Fibroblast of skin of right biceps (primary cell): ENCODE results near the gene AP1S1.
"Not testable (repeated sequence)": the region's sequence is repeated elsewhere in the genome, so short reads cannot be mapped to it uniquely, and the experiment has no call there.

ENCODE experiments used
- DNase-seq: peaks from one replicate; pipeline ENCODE4 v3.0.0-alpha.2; 2013

Gene AP1S1

DNA sequence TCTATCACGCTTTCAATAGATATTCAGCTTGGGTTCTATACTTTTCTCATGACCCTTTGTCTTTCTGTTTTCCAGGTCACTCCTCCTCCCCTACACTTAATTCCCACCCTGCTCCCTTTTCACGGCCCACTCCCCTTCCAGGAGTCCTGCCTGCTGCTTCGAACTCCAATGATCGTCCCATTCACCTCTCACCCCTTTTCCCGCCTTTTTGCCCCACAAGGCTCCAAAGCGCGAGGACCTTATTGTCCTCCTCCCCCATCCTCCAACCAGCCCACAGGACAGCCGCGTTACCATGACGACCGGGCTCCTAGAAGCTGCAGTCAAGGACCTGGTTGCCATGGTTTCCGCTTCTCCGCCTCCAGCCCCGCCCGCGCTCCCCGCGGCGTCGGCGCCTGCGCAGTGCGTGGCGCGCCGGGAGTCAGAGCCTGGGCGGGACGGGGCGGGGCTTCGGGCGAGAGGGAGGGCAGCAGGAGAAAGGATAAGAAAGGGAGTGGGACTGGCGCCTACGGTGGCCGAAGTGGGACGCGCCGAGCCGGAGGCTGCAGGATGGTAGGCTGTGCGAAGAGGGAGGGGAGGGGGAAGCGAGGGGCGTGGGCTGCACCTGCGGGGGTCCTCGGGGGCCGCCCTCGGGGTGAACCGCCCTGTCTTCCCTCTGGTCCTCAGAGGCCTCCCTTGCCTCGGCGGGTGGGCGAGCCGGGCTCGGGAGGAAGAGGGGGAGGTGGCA, at the start of gene AP1S1:
Gene AP1S1 (plus strand): TSS at position 508 of the 724 bp plus-strand sequence. CDS start 39 bp downstream, at position 547.
- peak; percentile 96 for DNase-seq

DNA sequence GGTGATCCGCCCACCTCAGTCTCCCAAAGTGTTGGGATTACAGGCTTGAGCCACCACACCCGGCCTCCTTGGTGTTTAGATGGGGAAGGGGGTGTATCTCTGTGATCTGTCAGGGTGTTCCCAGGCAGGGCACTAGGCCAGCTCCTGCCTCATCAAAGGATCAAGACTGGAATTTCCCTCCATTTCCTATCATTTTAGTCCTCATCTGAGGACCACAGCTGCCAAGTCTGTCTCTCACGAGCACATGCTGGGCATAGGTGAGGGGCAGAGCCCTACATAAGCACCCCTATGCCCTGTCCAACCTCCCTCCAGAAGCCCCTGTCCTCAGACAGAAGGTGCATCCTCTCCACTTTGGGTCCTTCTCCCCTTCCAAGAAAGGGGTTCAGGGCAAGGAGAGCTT, 49.5 kb upstream of the AP1S1 start:
- DNase-seq: peak; percentile 41

DNA sequence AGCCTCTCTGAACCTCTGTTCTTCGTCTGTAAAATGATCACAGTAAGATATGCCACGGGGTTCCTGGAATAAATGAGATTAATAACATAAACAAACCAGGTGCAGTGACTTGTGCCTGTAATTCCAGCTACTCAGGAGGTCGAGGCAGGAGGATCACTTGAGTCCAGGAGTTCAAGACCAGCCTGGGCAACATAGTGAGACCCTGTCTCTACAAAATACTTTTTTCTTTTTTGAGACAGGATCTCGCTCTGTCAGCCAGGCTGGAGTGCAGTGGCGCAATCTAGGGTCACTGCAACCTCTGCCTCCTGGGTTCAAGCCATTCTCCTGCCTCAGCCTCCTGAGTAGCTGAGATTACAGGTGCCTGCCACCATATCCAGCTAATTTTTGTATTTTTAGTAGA, 49.0 kb upstream of the AP1S1 start:
- DNase-seq: not testable (repeated sequence)

DNA sequence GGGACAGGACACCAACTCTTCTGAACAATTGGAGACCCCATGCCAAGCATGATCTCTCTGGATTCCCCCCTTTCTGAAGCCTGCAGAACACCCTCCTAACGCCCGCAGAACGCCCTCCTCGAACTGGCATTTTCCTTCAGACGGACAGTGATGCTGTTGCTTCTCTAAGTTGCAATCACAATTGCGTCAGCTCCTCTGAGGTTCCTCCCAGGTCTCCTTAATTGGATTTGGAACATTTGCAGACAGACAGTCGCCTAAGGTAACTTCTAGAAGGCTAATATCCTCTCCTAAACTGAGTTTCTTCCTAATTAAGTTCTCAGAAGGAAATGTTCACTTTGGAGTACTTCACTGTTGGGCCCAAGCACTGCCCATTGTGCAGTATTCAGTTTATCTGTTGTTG, 47.9 kb upstream of the AP1S1 start:
- no peak for DNase-seq

DNA sequence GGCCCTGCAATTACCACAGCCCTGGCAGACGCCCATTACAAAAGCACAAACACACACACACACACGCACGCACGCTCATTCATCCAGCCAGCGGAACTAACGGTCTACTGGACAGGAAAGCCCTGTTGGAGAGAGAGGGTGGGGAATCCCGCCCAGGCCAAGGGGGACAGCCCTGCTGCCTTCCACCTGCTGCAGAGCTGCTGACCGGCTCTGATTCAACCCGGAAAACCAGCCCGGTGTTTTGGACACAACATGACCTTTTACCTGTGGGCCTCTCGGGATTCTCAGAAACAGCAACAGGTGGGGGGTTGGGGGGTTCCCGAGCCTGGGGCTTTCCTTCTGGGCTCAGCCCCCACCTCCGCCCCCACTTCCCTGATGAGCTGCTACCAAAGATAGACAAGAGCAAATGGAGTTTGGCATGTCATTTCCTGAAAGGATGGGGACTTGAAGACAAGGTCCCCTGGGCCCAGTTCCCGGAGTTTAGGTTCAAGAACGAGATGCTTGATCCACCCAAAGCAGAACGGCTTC, 45.9 kb upstream of the AP1S1 start:
- no peak for DNase-seq

DNA sequence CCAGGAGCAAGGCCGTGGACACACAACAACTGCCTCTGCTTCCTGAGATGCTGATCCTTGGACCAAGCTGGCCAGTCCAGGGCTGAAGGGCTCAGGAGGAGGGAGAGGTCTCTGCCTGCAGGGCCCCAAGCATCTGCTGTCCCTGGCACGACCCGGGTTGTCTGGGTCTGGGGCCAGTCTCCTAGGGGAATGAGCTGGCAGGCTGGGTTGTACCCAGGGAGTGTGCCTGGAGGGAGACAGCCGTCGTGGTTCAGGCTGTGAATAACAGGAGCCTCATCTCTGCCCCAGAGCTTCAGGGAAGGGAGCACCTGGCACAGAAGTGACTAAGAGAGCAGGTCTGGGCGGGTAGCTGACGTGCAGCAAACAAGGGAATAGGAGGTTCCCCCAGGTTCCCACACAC, 45.3 kb upstream of the AP1S1 start:
- DNase-seq: no peak

DNA sequence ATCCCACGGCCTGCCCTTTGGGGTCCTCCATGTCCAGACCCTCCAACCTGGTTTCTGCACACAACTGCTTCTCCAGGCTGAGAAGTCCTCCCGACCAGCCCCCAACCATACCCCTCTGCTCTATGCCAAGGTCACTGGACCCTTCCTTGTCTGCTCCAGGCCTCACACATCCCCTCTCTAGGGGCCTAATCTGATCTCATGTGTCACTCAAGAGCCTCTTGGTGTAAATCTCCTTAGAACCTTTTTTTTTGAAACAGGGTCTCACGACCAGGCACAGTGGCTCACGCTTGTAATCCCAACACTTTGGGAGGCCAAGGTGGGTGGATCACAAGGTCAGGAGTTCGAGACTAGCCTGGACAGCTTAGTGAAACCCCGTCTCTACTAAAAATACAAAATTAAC, 44.9 kb upstream of the AP1S1 start:
- no peak for DNase-seq

DNA sequence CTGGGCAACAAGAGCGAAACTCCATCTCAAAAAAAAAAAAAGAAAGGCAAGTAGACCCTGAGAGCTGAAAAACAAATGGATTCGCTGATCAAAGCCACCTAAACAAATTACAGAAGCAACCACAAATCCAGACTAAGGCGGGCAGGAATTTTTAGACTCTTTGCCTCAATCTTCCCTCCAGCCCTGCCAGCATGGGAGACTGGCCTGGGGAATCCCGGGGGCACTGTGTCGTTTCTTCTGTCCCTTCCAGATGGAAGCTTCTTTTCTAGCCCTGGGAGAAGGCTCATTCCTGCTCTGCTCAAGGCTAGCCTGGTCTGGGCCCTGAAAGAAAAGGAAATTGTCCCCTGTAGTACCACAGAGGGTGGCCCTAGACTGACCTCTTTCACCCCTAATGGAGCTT, 43.0 kb upstream of the AP1S1 start:
- DNase-seq: no peak

DNA sequence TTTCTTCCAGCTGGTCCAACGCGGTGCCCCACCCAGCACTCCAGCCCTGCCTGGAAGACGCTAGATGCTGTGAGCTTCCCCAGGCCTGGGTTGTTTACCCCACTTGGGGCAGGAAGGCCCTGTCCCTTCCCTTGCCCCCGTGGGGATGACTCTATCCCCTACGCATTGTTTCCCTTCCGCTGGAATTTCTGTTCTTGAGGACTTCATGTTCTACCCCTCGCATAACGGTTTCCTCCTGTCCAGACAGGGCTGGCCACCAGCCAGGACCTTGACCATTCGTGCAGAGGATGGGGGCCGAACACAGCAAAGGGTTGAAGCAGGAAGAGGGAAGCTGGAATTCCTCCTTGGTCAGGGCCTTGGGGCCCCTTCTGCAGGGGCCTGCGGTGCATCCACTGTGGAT, 42.0 kb upstream of the AP1S1 start:
- DNase-seq: no peak

DNA sequence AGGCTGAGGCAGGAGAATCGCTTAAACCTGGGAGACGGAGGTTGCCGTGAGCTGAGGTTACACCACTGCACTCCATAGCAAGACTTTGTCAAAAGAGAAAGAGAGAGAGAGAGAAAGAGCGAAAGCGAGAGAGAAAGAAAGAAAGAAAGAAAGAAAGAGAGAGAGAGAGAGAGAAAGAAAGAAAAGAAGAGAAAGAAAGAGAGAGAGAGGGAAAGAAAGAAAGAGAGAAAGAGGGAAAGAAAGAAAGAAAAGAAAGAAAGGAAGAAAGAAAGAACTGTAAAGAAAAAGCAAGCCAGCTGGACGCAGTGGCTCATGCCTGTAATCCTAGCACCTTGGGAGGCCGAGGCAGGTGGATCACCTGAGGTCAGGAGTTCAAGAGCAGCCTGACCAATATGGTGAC, 41.1 kb upstream of the AP1S1 start:
- DNase-seq: not testable (repeated sequence)

DNA sequence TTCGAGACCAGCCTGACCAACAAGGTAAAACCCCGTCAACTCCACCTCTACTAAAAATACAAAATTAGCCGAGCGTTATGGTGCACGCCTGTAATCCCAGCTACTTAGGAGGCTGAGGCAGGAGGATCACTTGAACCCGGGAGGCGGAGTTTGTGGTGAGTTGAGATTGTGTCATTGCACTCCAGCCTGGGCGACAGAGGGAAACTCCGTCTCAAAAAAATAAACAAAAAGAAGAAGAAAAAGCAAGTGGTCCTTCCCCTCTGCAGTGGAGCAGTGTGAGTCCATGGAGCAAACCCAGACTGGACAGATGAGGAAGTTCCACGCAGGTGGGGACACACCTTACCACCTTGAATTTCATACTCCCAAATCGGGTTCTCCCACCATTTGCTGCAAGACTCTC, 40.4 kb upstream of the AP1S1 start:
- DNase-seq: no peak

DNA sequence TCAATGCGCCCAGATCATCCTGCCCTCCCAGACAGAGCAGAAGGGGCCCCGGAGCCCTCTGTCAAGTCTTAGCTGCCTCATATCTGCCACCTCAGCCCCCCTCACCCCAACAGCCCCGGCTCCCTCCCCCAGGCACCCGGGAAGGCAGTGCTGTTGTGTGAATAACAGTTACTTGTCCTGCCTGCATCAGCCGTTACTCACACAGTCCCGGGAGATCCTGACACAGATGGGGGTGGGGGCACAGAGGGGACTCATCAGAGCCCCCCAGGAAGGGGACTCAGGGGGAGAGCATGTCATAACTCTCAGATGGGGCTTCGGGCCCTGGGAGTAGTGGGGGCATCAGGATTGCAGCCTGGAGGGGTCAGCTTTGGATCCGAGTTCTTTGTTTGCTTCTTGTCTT, 39.8 kb upstream of the AP1S1 start:
- DNase-seq: peak; percentile 84

DNA sequence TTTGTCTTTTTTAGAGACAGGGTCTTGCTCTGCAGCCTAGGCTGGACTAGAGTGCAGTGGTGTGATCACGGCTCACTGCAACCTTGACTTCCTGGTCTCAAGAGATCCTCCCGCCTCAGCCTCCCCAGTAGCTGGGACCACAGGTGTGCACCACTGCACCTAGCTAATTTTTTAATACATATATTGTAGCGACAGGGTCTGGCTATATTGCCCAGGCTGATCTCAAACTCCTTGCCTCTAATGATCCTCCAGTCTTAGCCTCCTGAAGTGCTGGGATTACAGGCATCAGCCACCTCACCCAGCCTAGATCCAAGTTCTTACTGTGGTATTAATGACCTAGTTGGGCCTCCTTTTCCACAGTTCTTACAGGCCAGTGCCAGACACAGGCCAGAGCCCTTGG, 39.1 kb upstream of the AP1S1 start:
- no peak for DNase-seq

DNA sequence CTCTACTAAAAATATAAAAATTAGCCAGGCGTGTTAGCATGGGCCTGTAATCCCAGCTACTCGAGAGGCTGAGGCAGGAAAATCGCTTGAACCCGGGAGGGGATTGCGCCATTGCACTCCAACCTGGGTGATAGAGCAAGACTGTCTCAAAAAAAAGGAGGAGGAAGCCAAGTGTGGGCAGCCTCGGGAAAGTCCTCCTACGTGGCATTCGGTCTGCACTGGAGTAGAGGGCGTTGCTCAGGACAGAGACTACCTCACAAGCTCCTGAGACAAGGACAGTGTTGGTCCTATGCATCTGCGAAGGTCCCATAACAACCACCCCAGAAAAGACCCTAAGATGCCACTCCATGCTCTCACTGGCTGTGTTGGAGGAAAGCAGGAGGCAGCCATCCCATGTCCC, 37.4 kb upstream of the AP1S1 start:
- no peak for DNase-seq

DNA sequence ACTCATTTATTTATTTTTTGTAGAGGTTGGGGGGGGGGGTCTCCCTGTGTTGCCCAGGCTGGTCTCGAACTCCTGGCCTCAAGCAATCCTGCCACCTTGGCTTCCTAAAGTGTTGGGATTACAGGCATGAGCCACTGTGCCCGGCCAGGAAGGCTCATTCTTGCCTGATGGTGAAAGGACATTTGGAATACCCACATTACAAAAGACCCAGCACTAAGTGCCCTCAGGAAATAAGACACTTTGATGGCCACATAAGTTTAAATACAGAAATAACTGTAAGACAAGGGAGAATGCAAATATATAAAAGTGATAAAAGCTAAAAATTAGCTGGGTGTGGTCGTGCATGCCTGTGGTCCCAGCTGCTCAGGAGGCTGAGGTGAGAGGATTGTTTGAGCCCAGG, 35.4 kb upstream of the AP1S1 start:
- no peak for DNase-seq

DNA sequence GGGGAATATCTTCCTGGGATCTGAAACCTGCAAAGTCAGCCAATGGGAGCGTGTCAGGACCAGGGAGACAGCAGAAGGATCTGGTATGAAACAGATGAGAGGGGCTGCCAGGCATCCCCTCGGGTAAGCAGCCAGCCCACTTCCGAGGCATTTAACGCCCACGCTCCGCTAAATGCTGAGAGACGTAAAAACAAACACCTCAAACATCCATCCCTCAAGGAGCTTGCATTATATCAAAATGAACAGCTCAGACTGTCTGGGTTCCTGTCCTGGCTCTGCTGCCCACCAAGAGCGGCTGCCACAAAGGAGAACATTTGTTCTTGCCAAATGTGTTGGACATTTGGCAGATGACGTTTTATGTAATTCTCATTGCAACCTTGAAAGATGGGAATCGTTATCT, 34.4 kb upstream of the AP1S1 start:
- DNase-seq: peak; percentile 67

DNA sequence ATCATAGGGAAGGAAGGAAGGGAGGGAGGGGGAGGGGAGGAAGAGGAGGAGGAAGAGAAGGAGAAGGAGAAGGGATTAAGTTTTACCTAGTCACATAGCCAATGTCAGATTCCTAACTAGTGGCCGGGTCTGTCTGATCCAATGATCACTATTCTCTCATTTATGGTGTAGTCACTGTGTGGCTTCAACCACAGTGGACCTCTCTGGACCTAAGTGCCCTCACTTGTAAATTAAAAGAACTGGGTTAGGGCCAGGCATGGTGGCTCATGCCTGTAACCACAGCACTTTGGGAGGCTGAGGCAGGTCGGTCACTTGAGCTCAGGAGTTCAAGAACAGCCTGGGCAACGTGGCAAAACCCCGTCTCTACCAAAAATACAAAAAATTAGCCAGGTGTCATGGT, 34.0 kb upstream of the AP1S1 start:
- DNase-seq: no peak

DNA sequence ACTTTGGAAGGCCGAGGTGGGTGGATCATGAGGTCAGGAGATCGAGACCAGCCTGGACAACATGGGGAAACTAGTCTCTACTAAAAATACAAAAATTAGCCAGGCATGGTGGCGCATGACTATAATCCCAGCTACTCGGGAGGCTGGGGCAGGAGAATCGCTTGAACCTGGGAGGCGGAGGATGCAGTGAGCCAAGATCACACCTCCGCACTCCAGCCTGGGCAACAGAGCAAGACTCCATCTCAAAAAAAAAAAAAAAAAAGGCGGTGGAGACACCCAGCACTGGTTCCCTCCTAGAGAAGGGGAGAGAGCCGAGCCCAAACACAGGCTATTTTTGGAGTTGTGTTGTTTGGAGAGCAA, 32.7 kb upstream of the AP1S1 start:
- DNase-seq: not testable (repeated sequence)

DNA sequence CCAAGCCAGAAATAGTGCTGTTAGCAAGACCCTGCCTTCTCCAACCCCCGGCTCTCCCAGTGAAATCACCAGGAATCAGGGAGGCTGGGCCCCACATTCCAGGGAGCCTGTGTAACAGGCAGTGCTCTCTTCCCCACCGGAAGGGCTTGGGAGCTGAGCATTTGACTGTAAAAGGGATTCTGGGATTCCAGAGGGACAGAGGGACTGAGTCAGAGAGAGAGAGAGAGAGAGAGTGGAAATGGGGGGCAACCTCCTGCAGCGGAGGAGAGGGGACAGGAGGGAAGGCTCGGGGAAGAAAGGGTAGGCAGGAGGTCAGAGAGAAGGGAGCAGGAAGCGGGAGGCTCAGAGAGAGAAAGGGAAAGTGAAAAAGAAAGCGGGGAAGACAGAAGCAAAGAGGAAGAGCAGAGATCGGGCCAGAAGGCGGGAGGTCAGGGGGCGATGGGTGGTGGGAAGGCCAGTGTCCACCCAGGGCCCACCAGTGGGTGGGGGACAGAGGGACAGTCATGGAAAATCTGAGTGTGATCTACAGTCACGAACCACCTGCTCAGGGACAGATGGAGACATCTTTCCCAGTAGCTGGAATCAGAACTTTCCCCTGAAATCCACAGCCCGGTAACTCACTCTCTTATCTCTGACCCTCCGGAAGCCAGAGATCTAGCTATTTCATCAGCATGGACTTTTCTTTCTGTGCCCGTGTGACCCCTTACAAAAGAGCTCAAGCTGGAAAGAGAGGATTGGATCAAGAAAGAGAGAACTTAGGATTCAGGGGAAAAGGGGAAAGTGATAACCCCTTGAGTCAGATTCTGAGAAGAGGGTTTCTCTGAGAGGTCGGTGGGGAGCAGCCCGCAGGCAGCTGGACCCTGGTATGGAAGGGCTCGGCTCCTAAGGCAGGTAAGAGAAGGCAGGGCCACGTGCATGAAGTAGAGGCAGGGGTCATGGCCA, 32.0 kb upstream of the AP1S1 start:
- DNase-seq: peak; percentile 100

DNA sequence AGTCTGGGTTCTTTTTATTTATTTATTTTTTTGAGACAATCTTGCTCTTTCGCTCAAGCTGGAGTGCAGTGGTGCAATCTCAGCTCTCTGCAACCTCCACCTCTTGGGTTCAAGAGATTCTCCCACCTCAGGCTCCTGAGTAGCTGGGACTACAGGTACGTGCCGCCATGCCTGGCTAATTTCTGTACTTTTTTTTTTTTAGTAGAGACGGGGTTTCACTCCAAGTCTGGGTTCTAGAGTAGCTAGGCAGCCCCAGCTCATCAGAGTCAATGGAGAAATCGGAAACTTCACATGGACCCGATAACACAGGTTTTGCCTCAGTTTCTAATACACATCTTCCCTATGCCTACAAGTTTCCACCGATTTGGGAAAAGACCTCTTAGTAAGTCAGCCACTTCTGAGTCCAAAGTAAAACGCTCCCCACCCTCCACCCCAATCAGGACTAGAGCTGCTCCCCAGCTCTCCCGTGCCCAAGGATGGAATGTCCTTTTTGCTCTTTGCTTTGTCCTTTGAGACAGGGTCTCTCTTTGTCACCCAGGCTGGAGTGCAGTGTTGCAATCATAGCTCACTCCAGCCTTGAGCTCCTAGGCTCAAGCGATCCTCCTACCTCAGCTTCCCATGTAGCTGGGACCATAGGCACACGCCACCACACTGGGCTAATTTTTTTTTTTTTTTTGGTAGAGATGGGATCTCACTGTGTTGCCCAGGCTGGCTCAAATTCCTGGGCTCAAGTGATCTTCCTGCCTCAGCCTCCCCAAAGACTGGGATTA, 31.2 kb upstream of the AP1S1 start:
- DNase-seq: no peak

DNA sequence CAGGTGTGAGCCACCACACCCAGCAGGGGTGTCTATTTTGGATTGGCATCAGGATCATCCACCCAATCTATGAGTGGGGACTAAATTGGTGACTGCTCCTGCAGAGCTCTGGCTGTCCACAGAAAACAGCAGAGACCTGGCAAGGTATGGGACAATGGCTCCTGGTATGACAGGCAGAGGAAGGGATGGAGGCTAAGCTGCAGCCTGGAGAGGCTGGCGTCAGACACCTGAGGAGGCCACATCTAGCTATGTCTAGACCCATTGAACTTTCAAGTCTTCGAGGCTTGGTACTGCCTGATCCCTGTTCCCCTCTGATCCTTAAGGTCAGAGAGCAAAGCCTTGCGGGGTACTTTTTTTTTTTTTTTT, 30.6 kb upstream of the AP1S1 start:
- DNase-seq: no peak

DNA sequence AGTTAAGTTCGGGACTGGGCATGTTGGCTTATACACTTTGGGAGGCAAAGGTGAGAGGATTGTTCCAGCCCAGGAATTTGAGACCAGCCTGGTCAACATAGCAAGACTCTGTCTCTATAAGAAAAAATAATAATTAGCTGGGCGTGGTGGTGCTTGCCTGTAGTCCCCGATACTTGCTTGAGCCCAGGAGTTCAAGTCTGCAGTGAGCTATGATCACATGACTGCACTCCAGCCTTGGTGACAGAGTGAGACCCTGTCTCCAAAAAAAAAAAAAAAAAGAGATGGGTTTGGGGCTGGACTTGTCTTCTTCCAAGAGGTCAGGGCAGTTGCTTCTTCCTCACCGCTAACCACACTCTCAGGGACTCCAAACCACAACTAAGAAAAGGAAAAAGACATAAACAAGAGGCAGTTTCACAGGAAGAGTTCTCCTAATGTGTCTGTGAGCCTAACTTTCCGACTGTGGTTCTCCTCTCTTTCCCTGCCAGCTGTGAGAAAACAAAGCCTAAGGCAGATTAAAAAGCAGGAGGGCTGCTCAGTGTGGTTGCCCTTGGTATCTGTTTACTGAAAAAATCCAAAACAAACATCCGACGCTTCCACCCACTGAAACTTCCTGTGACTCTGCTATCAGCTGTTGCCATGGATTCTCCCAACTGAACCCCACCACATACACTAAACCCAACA, 29.8 kb upstream of the AP1S1 start:
- peak; percentile 72 for DNase-seq
